ENCODE measurements around the gene MAD1L1.

The MAD1L1 gene

DNA sequence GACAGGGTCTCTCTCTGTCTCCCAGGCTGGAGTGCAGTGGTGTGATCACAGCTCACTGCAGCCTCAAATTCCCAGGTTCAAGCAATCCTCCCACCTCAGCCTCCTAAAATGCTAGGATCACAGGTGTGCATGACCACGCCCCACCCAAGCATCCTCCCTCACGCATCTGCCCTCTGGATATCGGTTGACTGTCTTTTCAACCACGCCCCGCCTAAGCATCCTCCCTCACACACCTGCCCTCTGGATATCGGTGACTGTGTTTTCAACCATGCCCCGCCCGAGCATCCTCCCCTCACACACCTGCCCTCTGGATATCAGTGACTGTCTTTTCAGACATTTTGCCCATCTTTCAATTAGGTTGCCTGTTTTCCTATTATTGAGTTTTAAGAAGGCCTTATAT is 140.5 kb downstream of the MAD1L1 start:
- Histone ChIP-seq H3K9me2 (replicated peaks; ENCODE audit: control insufficient read depth, low read length) (no peaks in the 10 kb centered on the region), H3K79me2 (ENCODE audit: control insufficient read depth, low read length) (peaks cover 5% of the 10 kb centered on the region), H4K20me1 (ENCODE audit: control insufficient read depth, insufficient read depth, low read depth, low read length) (no peaks in the 10 kb centered on the region), H3F3A (ENCODE audit: control insufficient read depth, insufficient read depth) (no peaks in the 10 kb centered on the region), H3K36me3 (ENCODE audit: control insufficient read depth, low read length) (no peaks in the 10 kb centered on the region), H3K27me3 (ENCODE audit: control insufficient read depth, low read length) (no peaks in the 10 kb centered on the region), H3K4me1 (ENCODE audit: control insufficient read depth, low read length) (no peaks in the 10 kb centered on the region), H3K9me3 (ENCODE audit: control insufficient read depth, insufficient read depth, low read length) (no peaks in the 10 kb centered on the region), H3K27ac (ENCODE audit: low read depth, low read length) (no peak overlapping the region), H3K4me3 (ENCODE audit: low read length) (no peak overlapping the region), H3K4me2 (ENCODE audit: low read length) (no peak overlapping the region)
- TF ChIP-seq, protein P1, sequence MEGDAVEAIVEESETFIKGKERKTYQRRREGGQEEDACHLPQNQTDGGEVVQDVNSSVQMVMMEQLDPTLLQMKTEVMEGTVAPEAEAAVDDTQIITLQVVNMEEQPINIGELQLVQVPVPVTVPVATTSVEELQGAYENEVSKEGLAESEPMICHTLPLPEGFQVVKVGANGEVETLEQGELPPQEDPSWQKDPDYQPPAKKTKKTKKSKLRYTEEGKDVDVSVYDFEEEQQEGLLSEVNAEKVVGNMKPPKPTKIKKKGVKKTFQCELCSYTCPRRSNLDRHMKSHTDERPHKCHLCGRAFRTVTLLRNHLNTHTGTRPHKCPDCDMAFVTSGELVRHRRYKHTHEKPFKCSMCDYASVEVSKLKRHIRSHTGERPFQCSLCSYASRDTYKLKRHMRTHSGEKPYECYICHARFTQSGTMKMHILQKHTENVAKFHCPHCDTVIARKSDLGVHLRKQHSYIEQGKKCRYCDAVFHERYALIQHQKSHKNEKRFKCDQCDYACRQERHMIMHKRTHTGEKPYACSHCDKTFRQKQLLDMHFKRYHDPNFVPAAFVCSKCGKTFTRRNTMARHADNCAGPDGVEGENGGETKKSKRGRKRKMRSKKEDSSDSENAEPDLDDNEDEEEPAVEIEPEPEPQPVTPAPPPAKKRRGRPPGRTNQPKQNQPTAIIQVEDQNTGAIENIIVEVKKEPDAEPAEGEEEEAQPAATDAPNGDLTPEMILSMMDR (IDR thresholded peaks at IDR 0.05; ENCODE audit: low read depth, low read length, poor library complexity, severe bottlenecking) = no peak
- no peak for TF ChIP-seq EZH2phosphoT487 (IDR thresholded peaks at IDR 0.05; ENCODE audit: borderline replicate concordance, low read length)

DNA sequence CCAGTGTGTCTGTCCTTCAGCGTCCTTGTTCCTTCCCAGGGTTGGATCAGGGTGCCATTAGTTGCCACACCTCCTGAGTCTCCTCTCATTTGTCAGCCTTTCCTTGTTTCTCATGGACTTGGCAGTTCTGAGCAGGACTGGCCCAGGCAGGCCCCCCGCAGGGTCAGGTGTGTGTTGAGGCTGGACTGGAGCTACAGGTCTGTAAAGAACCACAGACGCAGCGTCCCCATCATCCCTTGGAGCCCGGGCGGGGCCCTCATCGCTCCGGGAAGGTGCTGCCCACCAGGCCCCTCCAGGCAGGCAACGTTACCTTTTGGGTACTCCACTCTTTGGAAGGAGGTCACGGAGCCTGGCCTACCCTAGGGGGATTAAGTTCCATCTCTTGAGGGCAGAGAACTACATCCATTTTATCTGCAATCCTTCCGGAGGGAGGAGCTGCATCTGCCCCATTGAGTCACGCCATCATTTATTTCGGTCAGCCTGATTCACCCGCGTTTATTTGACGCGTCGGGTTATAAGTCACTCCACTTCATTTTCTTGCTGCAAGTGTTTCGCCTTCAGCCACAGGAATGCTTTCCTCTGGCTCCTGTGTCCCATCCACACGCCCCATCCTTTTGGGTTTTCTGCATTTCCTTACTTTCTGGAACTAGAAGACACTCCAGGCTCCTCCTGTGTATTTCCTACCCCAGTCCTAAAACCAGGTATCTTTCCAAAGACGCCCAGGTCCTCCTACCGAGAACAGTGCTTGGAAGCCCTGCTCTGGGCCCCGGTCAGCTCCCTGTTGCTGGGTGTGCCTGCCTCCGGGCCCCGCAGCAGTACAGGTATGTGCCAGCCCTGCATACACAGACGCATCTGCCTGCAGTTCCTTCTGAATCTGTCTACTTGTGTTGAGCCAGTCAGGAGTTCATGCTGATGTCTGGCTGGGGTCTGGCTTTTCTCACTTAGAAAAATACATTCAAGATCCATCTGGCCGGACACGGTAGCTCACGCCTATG is 141.9 kb downstream of the MAD1L1 start:
- H3K36me3 ChIP-seq (ENCODE audit: control insufficient read depth, low read length) = no peaks in the 10 kb centered on the region
- H3K79me2 ChIP-seq (ENCODE audit: control insufficient read depth, low read length) = no peaks in the 10 kb centered on the region

DNA sequence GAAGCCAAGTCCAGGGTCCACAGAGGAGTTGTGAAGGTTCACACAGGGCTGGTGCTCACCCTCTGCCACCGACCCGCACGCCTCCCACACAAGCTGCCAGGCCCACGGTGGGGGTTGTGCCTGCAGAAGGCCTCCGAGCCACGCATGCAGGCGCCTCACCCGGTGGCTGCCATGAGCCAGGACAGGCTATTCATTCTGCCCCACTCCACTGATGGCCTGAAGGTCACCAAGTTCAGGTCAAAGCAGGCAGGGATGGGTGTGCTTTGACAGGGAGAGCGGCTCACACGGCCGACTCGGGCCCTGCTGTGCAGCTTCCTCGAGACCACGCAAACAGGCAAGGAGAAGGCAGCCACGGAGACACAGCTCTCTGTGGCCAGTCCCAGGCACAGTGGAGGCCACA is 143.9 kb downstream of the MAD1L1 start:
- H3K9me2 ChIP-seq (replicated peaks; ENCODE audit: control insufficient read depth, low read length) = no peaks in the 10 kb centered on the region

More for the DNA sequence above, 141.9 kb downstream of the MAD1L1 start:
- no peak for TF ChIP-seq EZH2phosphoT487 (IDR thresholded peaks at IDR 0.05; ENCODE audit: borderline replicate concordance, low read length)
- TF ChIP-seq, protein P1 (IDR thresholded peaks at IDR 0.05; ENCODE audit: low read depth, low read length, poor library complexity, severe bottlenecking) = no peak
- H3K4me1 ChIP-seq (ENCODE audit: control insufficient read depth, low read length) = no peaks in the 10 kb centered on the region
- no peaks in the 10 kb centered on the region for H4K20me1 ChIP-seq (ENCODE audit: control insufficient read depth, insufficient read depth, low read depth, low read length)
- no peaks in the 10 kb centered on the region for H3K9me3 ChIP-seq (ENCODE audit: control insufficient read depth, insufficient read depth, low read length)
- no peak overlapping the region for H3K27ac ChIP-seq (ENCODE audit: low read depth, low read length)
- H3K27me3 ChIP-seq (ENCODE audit: control insufficient read depth, low read length) = no peaks in the 10 kb centered on the region
- H3F3A ChIP-seq (ENCODE audit: control insufficient read depth, insufficient read depth) = no peaks in the 10 kb centered on the region
- no peak overlapping the region for H3K4me2 ChIP-seq (ENCODE audit: low read length)
- H3K4me3 ChIP-seq (ENCODE audit: low read length) = no peak overlapping the region
- H3K9me2 ChIP-seq (replicated peaks; ENCODE audit: control insufficient read depth, low read length) = no peaks in the 10 kb centered on the region

More for the DNA sequence above, 143.9 kb downstream of the MAD1L1 start:
- peaks cover 4% of the 10 kb centered on the region; the same call in 1 of the 2 replicates for H4K20me1 ChIP-seq (ENCODE audit: control insufficient read depth, insufficient read depth, low read depth, low read length)
- no peaks in the 10 kb centered on the region for H3F3A ChIP-seq (ENCODE audit: control insufficient read depth, insufficient read depth)
- peaks cover 6% of the 10 kb centered on the region; the same call in 1 of the 2 replicates for H3K36me3 ChIP-seq (ENCODE audit: control insufficient read depth, low read length)
- H3K27ac ChIP-seq (ENCODE audit: low read depth, low read length) = no peak overlapping the region
- H3K4me3 ChIP-seq (ENCODE audit: low read length) = no peak overlapping the region
- TF ChIP-seq EZH2phosphoT487 (IDR thresholded peaks at IDR 0.05; ENCODE audit: borderline replicate concordance, low read length) = no peak
- TF ChIP-seq, protein P1 (IDR thresholded peaks at IDR 0.05; ENCODE audit: low read depth, low read length, poor library complexity, severe bottlenecking) = no peak
- no peaks in the 10 kb centered on the region for H3K79me2 ChIP-seq (ENCODE audit: control insufficient read depth, low read length)
- no peaks in the 10 kb centered on the region for H3K4me1 ChIP-seq (ENCODE audit: control insufficient read depth, low read length)
- no peaks in the 10 kb centered on the region for H3K9me3 ChIP-seq (ENCODE audit: control insufficient read depth, insufficient read depth, low read length)
- H3K27me3 ChIP-seq (ENCODE audit: control insufficient read depth, low read length) = no peaks in the 10 kb centered on the region
- no peak overlapping the region for H3K4me2 ChIP-seq (ENCODE audit: low read length)
